Measurements from ENCODE around the gene CHRNA5.
"Not testable (repeated sequence)": the region's sequence is repeated elsewhere in the genome, so short reads cannot be mapped to it uniquely, and the experiment has no call there.

The CHRNA5 gene

GRCh38 chr15:78552597-78552996 lies 12.7 kb upstream of the CHRNA5 start:
- TF ChIP-seq CTCF (conservative IDR thresholded peaks at IDR 0.05): no peak

GRCh38 chr15:78560201-78560600 lies 5.1 kb upstream of the CHRNA5 start:
- H3K27ac ChIP-seq: not testable (repeated sequence)

More at GRCh38 chr15:78552597-78552996, 12.7 kb upstream of the CHRNA5 start:
- no peak overlapping the region for H3K27ac ChIP-seq

- no peak for TF ChIP-seq CTCF (conservative IDR thresholded peaks at IDR 0.05)
- H3K27ac ChIP-seq: no peak overlapping the region
Measured at GRCh38 chr15:78561490-78561889, 3.8 kb upstream of the CHRNA5 start.

GRCh38 chr15:78563092-78563491 lies 2.2 kb upstream of the CHRNA5 start:
- no peak for TF ChIP-seq CTCF (conservative IDR thresholded peaks at IDR 0.05)
- H3K27ac ChIP-seq: no peak overlapping the region

- TF ChIP-seq CTCF (conservative IDR thresholded peaks at IDR 0.05): no peak
- peak overlapping the region; percentile 80 for H3K27ac ChIP-seq
Measured at GRCh38 chr15:78564743-78565096, 600 bp upstream of the CHRNA5 start.

GRCh38 chr15:78565951-78566774 lies 843 bp downstream of the CHRNA5 start:
- peak; percentile 64 for TF ChIP-seq CTCF (conservative IDR thresholded peaks at IDR 0.05)
- H3K27ac ChIP-seq: peak overlapping the region; percentile 80

- no peak for TF ChIP-seq CTCF (conservative IDR thresholded peaks at IDR 0.05)
- peak overlapping the region; percentile 80; the same call in 1 of the 2 replicates for H3K27ac ChIP-seq
Measured at GRCh38 chr15:78567531-78567930, 2.2 kb downstream of the CHRNA5 start.

GRCh38 chr15:78570710-78571109 lies 5.4 kb downstream of the CHRNA5 start:
- no peak for TF ChIP-seq CTCF (conservative IDR thresholded peaks at IDR 0.05)
- H3K27ac ChIP-seq: no peak overlapping the region

Data from VCaP (cell line).